Mesenchymal stem cell (in vitro differentiated cells and primary cell): Measurements from ENCODE around the gene STAB2.

ENCODE experiments used
- DNase-seq: peaks from one replicate; pipeline ENCODE4 v3.0.0-alpha.2; 2013
- H2AFZ ChIP-seq: one replicate; pipeline ENCODE4 v1.6.1; 2013; ENCODE audit warnings: low read depth, mild to moderate bottlenecking, control low read depth, inconsistent platforms, low read length, moderate library complexity
- H2AK5ac ChIP-seq: 2 replicates; pipeline ENCODE4 v1.6.1; 2013; ENCODE audit warnings: low read length, moderate library complexity, mild to moderate bottlenecking, inconsistent platforms; ENCODE audit not compliant: severe bottlenecking
- H2BK120ac ChIP-seq: one replicate; pipeline ENCODE4 v1.6.1; 2013; ENCODE audit warnings: low read depth, mild to moderate bottlenecking, inconsistent platforms, low read length, moderate library complexity
- H2BK12ac ChIP-seq, 2 experiments: one replicate each; pipeline ENCODE4 v1.6.1; 2013; ENCODE audit warnings: inconsistent platforms in 2 of 2, low read length in 2 of 2, mild to moderate bottlenecking in 2 of 2, moderate library complexity in 2 of 2, control low read depth in 1 of 2
- H2BK15ac ChIP-seq: one replicate; pipeline ENCODE4 v1.6.1; 2013; ENCODE audit warnings: mild to moderate bottlenecking, low read depth, inconsistent platforms; ENCODE audit not compliant: poor library complexity, severe bottlenecking
- H2BK5ac ChIP-seq: 2 replicates; pipeline ENCODE4 v1.6.1; 2013; ENCODE audit warnings: low read depth, mild to moderate bottlenecking, low read length, control low read depth, inconsistent platforms; ENCODE audit not compliant: poor library complexity, severe bottlenecking
- H3K14ac ChIP-seq, 2 experiments: one replicate each; pipeline ENCODE4 v1.6.1; 2013; ENCODE audit warnings: inconsistent platforms in 2 of 2, low read length in 2 of 2, control low read depth in 1 of 2, mild to moderate bottlenecking in 1 of 2, moderate library complexity in 1 of 2
- H3K18ac ChIP-seq, 2 experiments: one replicate each; pipeline ENCODE4 v1.6.1; 2013; ENCODE audit warnings: inconsistent platforms in 2 of 2, low read length in 2 of 2, control low read depth in 1 of 2, low read depth in 1 of 2, mild to moderate bottlenecking in 1 of 2
- H3K23ac ChIP-seq, 2 experiments: one replicate each; pipeline ENCODE4 v1.6.1; 2013; ENCODE audit warnings: inconsistent platforms in 2 of 2, low read length in 2 of 2, mild to moderate bottlenecking in 2 of 2, moderate library complexity in 2 of 2, control low read depth in 1 of 2
- H3K27ac ChIP-seq: 2 replicates; pipeline ENCODE4 v1.5.1; 2013; ENCODE audit warnings: mild to moderate bottlenecking, moderate library complexity, low read length, control low read depth, inconsistent platforms; ENCODE audit not compliant: poor library complexity, severe bottlenecking
- H3K27me3 ChIP-seq, 2 experiments: 2 replicates each; pipeline versions ENCODE4 v1.6.1 to v1.7.0; 2013; ENCODE audit warnings: low read length in 2 of 2, mild to moderate bottlenecking in 2 of 2, moderate library complexity in 2 of 2, control low read depth in 1 of 2, inconsistent platforms in 1 of 2; ENCODE audit not compliant: control insufficient read depth in 1 of 2, insufficient read depth in 1 of 2
- H3K36me3 ChIP-seq, 2 experiments: 2 replicates each; pipeline versions ENCODE4 v1.6.1 to v1.7.0; 2013; ENCODE audit warnings: low read length in 2 of 2, control low read depth in 1 of 2, inconsistent platforms in 1 of 2, low read depth in 1 of 2, mild to moderate bottlenecking in 1 of 2; ENCODE audit not compliant: insufficient read depth in 2 of 2, control insufficient read depth in 1 of 2
- H3K4ac ChIP-seq, 2 experiments: one replicate each; pipeline ENCODE4 v1.6.1; 2013; ENCODE audit warnings: inconsistent platforms in 2 of 2, low read length in 2 of 2, mild to moderate bottlenecking in 2 of 2, moderate library complexity in 2 of 2, control low read depth in 1 of 2, low read depth in 1 of 2
- H3K4me1 ChIP-seq: 2 replicates; pipeline ENCODE4 v1.6.1; 2013; ENCODE audit warnings: low read depth, low read length, control low read depth; ENCODE audit not compliant: control insufficient read depth, insufficient read depth
- H3K4me2 ChIP-seq: 2 replicates; pipeline ENCODE4 v1.6.1; 2013; ENCODE audit warnings: low read length, mild to moderate bottlenecking, inconsistent platforms; ENCODE audit not compliant: poor library complexity, severe bottlenecking
- H3K4me3 ChIP-seq, 2 experiments: 2 replicates each; pipeline versions ENCODE4 v1.5.1 to v1.7.0; 2013; ENCODE audit warnings: low read length in 2 of 2, mild to moderate bottlenecking in 2 of 2, control low read depth in 1 of 2, low read depth in 1 of 2; ENCODE audit not compliant: insufficient read depth in 1 of 2
- H3K79me1 ChIP-seq: replicated peaks from 2 replicates; pipeline ENCODE4 v1.6.1; 2013; ENCODE audit warnings: mild to moderate bottlenecking, control low read depth, low read length, inconsistent platforms; ENCODE audit not compliant: poor library complexity, severe bottlenecking
- H3K9ac ChIP-seq: 2 replicates; pipeline ENCODE4 v1.7.0; 2013; ENCODE audit warnings: mild to moderate bottlenecking, low read length, moderate library complexity
- H3K9me3 ChIP-seq: 2 replicates; pipeline ENCODE4 v1.7.0; 2013; ENCODE audit warnings: mild to moderate bottlenecking, low read length; ENCODE audit not compliant: control insufficient read depth
- H4K8ac ChIP-seq: one replicate; pipeline ENCODE4 v1.6.1; 2013; ENCODE audit warnings: inconsistent platforms, mild to moderate bottlenecking, low read length, moderate library complexity
- H4K91ac ChIP-seq: one replicate; pipeline ENCODE4 v1.6.1; 2013; ENCODE audit warnings: mild to moderate bottlenecking, low read length, inconsistent platforms
- WGBS: methylation state at CpG from one replicate; pipeline ENCODE4 v1.1.7; 2013; ENCODE audit warnings: mixed read lengths; 5-methylcytosine and 5-hydroxymethylcytosine counted together

STAB2 gene

GRCh38 chr12:103642240-103642864 is 55.3 kb downstream of the STAB2 start:
- no peaks in the 10 kb centered on the region for H3K36me3 ChIP-seq
- H4K8ac ChIP-seq: no peak overlapping the region
- no peaks in the 10 kb centered on the region for H3K4me1 ChIP-seq
- H3K4ac ChIP-seq: no peak overlapping the region
- H3K27ac ChIP-seq: no peak overlapping the region
- H3K4me2 ChIP-seq: no peak overlapping the region
- no peaks in the 10 kb centered on the region for H3K9me3 ChIP-seq
- no peaks in the 10 kb centered on the region for H3K79me1 ChIP-seq
- WGBS: 42% methylated on average over 2 of the region's 3 CpGs
- H3K14ac ChIP-seq: no peak overlapping the region
- H3K18ac ChIP-seq: no peak overlapping the region
- H3K9ac ChIP-seq: no peak overlapping the region
- H2AK5ac ChIP-seq: no peak overlapping the region
- no peak overlapping the region for H2BK12ac ChIP-seq
- DNase-seq: no peak
- no peak overlapping the region for H2AFZ ChIP-seq
- H4K91ac ChIP-seq: no peak overlapping the region
- H3K23ac ChIP-seq: no peak overlapping the region
- no peaks in the 10 kb centered on the region for H3K27me3 ChIP-seq
- no peak overlapping the region for H2BK15ac ChIP-seq
- H2BK5ac ChIP-seq: no peak overlapping the region
- H2BK120ac ChIP-seq: no peak overlapping the region
- H3K4me3 ChIP-seq: no peak overlapping the region

- H3K27ac ChIP-seq: no peak overlapping the region
- H3K9ac ChIP-seq: peak overlapping the region; percentile 26
- H2BK5ac ChIP-seq: no peak overlapping the region
- no peak overlapping the region for H3K23ac ChIP-seq
- DNase-seq: no peak
- 83% methylated on average over 1 of the region's 1 CpG for WGBS
- no peak overlapping the region for H2BK12ac ChIP-seq
- H3K14ac ChIP-seq: no peak overlapping the region
- no peaks in the 10 kb centered on the region for H3K36me3 ChIP-seq
- no peak overlapping the region for H2AK5ac ChIP-seq
- no peak overlapping the region for H3K18ac ChIP-seq
- no peaks in the 10 kb centered on the region for H3K4me1 ChIP-seq
- no peak overlapping the region for H2BK120ac ChIP-seq
- H4K8ac ChIP-seq: no peak overlapping the region
- H4K91ac ChIP-seq: no peak overlapping the region
- no peak overlapping the region for H2AFZ ChIP-seq
- H3K4me2 ChIP-seq: no peak overlapping the region
- H3K9me3 ChIP-seq: no peaks in the 10 kb centered on the region
- H3K79me1 ChIP-seq: no peaks in the 10 kb centered on the region
- H3K27me3 ChIP-seq: peaks cover 0 to 7% of the 10 kb centered on the region in 2 experiments
- H3K4ac ChIP-seq: no peak overlapping the region
- H2BK15ac ChIP-seq: no peak overlapping the region
- H3K4me3 ChIP-seq: no peak overlapping the region
These were observed 58.1 kb downstream of the STAB2 start for GRCh38 chr12:103645202-103645601.

GRCh38 chr12:103647267-103647666 is 60.2 kb downstream of the STAB2 start:
- H3K4ac ChIP-seq: no peak overlapping the region
- H3K18ac ChIP-seq: no peak overlapping the region
- H3K27me3 ChIP-seq: peaks cover 0 to 10% of the 10 kb centered on the region in 2 experiments
- H3K4me2 ChIP-seq: no peak overlapping the region
- no peak overlapping the region for H2BK5ac ChIP-seq
- no peaks in the 10 kb centered on the region for H3K36me3 ChIP-seq
- no peak overlapping the region for H2AFZ ChIP-seq
- no peak overlapping the region for H3K14ac ChIP-seq
- H3K9ac ChIP-seq: peak overlapping the region; percentile 12
- H3K4me3 ChIP-seq: no peak overlapping the region
- H4K91ac ChIP-seq: no peak overlapping the region
- WGBS: 33% methylated on average over 1 of the region's 2 CpGs
- no peaks in the 10 kb centered on the region for H3K79me1 ChIP-seq
- no peak overlapping the region for H2AK5ac ChIP-seq
- H2BK15ac ChIP-seq: no peak overlapping the region
- H3K23ac ChIP-seq: no peak overlapping the region
- peak; percentile 68 for DNase-seq
- H3K4me1 ChIP-seq: no peaks in the 10 kb centered on the region
- H3K9me3 ChIP-seq: no peaks in the 10 kb centered on the region
- H2BK120ac ChIP-seq: no peak overlapping the region
- no peak overlapping the region for H3K27ac ChIP-seq
- H4K8ac ChIP-seq: no peak overlapping the region
- no peak overlapping the region for H2BK12ac ChIP-seq

- Histone ChIP-seq H3K9ac (no peak overlapping the region), H3K4me2 (no peak overlapping the region), H3K36me3 (no peaks in the 10 kb centered on the region), H4K91ac (no peak overlapping the region), H3K9me3 (no peaks in the 10 kb centered on the region), H3K23ac (no peak overlapping the region), H3K4me1 (no peaks in the 10 kb centered on the region), H3K27me3 (peaks cover 1 to 16% of the 10 kb centered on the region in 2 experiments), H2BK5ac (no peak overlapping the region), H3K4ac (no peak overlapping the region), H3K79me1 (no peaks in the 10 kb centered on the region), H3K27ac (no peak overlapping the region), H4K8ac (no peak overlapping the region), H2AFZ (no peak overlapping the region), H2AK5ac (no peak overlapping the region), H3K18ac (no peak overlapping the region), H3K14ac (no peak overlapping the region), H2BK15ac (no peak overlapping the region), H3K4me3 (no peak overlapping the region), H2BK120ac (no peak overlapping the region), H2BK12ac (no peak overlapping the region)
- no peak for DNase-seq
These were observed 65.7 kb downstream of the STAB2 start for GRCh38 chr12:103652808-103653207.
